ENCODE data around the gene CSF2. TPM values are rescaled to one million over a fixed set of nuclear protein-coding genes. Genes with fewer than 3 reads are reported as not detected.

Gene CSF2
- total RNA-seq, 4 donors from 2014 or later, result not detected

DNA sequence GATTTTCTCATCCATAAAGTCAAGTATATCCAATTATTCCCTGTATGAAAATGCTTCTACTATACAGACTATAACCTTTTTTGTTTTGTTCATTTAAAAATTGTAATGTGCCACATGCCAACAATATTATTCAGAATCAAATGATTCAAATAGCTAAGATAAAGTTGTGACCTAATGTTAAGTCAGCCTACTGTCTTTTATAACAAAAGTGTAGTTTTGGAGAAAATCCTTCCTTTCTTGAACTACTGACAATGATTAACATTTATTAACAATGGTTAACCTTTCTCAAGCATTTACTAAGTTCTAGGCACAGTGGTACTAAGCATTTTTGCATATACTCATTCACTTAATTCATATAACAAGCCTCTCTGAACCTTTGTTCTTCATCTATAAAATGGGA is 25.0 kb downstream of the CSF2 start:
- TF ChIP-seq, protein P1, sequence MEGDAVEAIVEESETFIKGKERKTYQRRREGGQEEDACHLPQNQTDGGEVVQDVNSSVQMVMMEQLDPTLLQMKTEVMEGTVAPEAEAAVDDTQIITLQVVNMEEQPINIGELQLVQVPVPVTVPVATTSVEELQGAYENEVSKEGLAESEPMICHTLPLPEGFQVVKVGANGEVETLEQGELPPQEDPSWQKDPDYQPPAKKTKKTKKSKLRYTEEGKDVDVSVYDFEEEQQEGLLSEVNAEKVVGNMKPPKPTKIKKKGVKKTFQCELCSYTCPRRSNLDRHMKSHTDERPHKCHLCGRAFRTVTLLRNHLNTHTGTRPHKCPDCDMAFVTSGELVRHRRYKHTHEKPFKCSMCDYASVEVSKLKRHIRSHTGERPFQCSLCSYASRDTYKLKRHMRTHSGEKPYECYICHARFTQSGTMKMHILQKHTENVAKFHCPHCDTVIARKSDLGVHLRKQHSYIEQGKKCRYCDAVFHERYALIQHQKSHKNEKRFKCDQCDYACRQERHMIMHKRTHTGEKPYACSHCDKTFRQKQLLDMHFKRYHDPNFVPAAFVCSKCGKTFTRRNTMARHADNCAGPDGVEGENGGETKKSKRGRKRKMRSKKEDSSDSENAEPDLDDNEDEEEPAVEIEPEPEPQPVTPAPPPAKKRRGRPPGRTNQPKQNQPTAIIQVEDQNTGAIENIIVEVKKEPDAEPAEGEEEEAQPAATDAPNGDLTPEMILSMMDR (IDR thresholded peaks at IDR 0.05), result no peak
- no peak for TF ChIP-seq POLR2A (IDR thresholded peaks at IDR 0.05)
- no peaks in the 10 kb centered on the region for H3K36me3 ChIP-seq
- intact Hi-C loops (cut with DNase I), result no loop called here
- no peak for DNase-seq
- H3K4me3 ChIP-seq, result no peak overlapping the region
- H3K27me3 ChIP-seq, result peaks cover 0 to 8% (median 0%) of the 10 kb centered on the region in 4 donors
- H3K4me1 ChIP-seq, result peaks cover 13 to 27% (median 23%) of the 10 kb centered on the region in 3 donors
- H3K9me3 ChIP-seq, result no peaks in the 10 kb centered on the region
- no peak overlapping the region for H3K27ac ChIP-seq

DNA sequence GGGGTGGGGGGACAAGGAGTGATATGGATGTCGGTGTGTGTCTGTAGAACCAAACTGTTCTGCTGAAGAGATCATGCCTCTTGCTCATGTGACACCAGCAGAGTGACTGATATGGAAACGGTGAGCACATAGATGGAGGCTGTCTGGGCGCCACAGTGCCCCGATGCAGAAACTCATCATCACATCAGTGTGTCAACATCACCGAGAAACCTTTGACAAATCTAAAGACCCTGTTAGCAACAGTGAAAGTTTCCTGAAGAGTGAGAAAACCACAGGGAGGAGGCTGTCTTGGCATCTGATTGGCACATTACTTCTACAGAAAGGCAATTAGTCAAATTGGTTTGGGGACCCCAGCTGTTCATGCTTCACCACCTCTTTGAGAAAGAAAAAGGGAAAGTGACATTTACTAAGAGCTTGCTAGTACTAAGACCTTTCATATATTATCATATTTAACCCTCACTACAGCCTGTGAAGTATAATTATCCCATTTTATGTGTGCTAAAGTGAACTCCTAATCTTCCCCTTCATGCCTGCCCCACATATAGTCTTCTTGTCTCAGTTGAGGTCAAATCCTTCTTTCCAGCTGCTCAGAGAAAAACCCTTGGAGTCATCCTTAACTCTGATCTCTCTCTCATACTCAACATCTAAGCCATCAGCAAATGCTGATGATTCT is 25.6 kb downstream of the CSF2 start:
- Histone ChIP-seq H3K27ac (no peak overlapping the region), H3K4me3 (no peak overlapping the region), H3K4me1 (peaks cover 13 to 29% (median 26%) of the 10 kb centered on the region in 3 donors), H3K36me3 (no peaks in the 10 kb centered on the region), H3K9me3 (no peaks in the 10 kb centered on the region), H3K27me3 (peaks cover 0 to 4% (median 0%) of the 10 kb centered on the region in 4 donors)
- 68% methylated on average over 5 of the region's 5 CpGs for WGBS, 2 donors
- intact Hi-C loops (cut with DNase I), result no loop called here
- TF ChIP-seq, protein P1 (IDR thresholded peaks at IDR 0.05), result no peak
- TF ChIP-seq POLR2A (IDR thresholded peaks at IDR 0.05), result no peak
- DNase-seq, result no peak

DNA sequence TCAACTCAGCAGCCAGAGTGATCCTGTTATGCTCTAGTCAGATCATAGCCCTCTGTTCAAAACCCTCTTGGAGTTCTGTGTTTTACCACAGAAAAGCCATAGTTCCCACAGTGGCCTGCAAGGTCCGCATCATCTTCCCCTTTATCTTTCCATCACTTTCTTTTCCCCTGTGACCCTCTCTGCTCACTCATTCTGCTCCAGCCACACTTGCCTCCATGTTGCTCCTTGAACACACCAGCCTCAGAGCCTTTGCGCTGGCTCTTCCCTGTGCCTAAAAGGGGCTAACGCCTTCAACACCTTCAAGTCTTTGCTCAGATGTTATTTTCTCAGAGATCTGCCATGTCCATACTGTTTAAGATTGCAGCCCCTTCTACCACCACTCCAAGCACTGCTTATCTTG is 26.3 kb downstream of the CSF2 start:
- intact Hi-C loops (cut with DNase I), result no loop called here

DNA sequence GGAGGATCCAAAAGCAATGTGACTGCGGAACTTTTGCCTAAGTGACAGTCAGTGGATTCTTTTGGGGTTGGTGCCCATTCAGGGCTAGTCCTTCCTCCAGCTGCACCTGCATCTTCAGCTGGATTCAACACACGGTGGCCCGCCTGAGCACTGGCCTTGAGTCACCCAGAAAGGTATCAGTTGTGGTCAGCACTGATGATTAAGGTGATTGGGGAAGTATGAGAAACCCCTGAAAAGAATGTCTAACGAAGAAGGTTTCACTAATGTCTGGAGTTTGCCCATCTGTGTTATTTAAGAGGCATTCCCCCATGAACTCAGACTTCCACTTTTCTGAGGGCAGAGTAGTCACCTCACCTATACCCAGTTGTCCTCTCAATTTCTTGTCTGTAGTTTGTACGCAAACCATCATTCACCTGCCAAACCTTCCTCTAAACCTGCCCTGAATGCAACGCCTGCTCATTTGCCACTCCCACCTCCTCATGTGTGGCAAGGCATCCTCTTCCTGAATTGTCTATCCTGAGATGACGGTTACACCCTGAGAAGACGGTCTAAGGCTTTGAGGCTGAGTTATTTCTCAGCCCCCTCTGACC is 27.2 kb downstream of the CSF2 start:
- no peaks in the 10 kb centered on the region for H3K9me3 ChIP-seq
- TF ChIP-seq, protein P1 (IDR thresholded peaks at IDR 0.05), result no peak
- no peak for TF ChIP-seq POLR2A (IDR thresholded peaks at IDR 0.05)
- peaks cover 7 to 18% (median 13%) of the 10 kb centered on the region in 3 donors for H3K4me1 ChIP-seq
- no peak overlapping the region for H3K4me3 ChIP-seq
- H3K27ac ChIP-seq, result peak overlapping the region in 1 of 4 donors; percentile 28
- intact Hi-C loops (cut with DNase I), result no loop called here
- H3K27me3 ChIP-seq, result no peaks in the 10 kb centered on the region
- DNase-seq, result no peak
- no peaks in the 10 kb centered on the region for H3K36me3 ChIP-seq
- WGBS, 2 donors, result 58 to 74% methylated on average over 6 to 8 of the region's 8 CpGs

More for the DNA sequence above, 26.3 kb downstream of the CSF2 start:
- no peak for DNase-seq
- 84 to 85% methylated on average over 3 of the region's 3 CpGs for WGBS, 2 donors
- Histone ChIP-seq H3K4me3 (no peak overlapping the region), H3K27me3 (no peaks in the 10 kb centered on the region), H3K4me1 (peaks cover 7 to 24% (median 19%) of the 10 kb centered on the region in 3 donors), H3K36me3 (no peaks in the 10 kb centered on the region), H3K27ac (no peak overlapping the region), H3K9me3 (no peaks in the 10 kb centered on the region)
- TF ChIP-seq POLR2A (IDR thresholded peaks at IDR 0.05), result no peak
- TF ChIP-seq, protein P1 (IDR thresholded peaks at IDR 0.05), result no peak

DNA sequence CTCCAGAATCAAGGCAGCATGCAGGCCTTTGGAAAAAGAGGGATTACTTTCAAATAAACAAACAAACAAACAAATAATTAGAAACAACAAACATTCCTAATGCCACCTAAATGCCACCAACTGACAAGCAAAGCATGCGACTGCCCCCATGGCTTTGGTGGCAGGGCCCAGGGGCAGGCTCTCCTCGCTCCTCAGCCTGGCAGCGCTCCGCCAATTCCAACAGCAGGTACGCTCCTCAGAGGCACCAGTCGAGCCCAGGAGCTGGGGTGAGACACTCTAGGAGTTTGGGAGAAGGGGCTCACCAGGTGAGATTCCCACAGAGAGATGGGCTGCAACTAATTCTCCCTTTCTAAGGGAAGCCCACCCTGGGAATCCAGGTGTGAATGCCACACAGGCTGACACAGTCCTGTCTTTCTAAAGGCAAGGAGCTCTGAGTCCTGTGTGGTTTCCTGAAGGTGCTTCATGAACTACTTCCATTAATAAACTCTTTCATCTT is 27.8 kb downstream of the CSF2 start:
- no peaks in the 10 kb centered on the region for H3K9me3 ChIP-seq

More for the DNA sequence above, 27.8 kb downstream of the CSF2 start:
- no peak overlapping the region for H3K4me3 ChIP-seq
- H3K27ac ChIP-seq, result peak overlapping the region in 1 of 4 donors; percentile 28
- no peaks in the 10 kb centered on the region for H3K27me3 ChIP-seq
- H3K36me3 ChIP-seq, result no peaks in the 10 kb centered on the region
- peaks cover 7 to 18% (median 13%) of the 10 kb centered on the region in 3 donors for H3K4me1 ChIP-seq
- WGBS, 2 donors, result 90 to 100% methylated on average over 6 of the region's 6 CpGs
- intact Hi-C loops (cut with DNase I), result no loop called here
- DNase-seq, result no peak
- no peak for TF ChIP-seq POLR2A (IDR thresholded peaks at IDR 0.05)
- TF ChIP-seq, protein P1 (IDR thresholded peaks at IDR 0.05), result no peak

Data from esophagus squamous epithelium (tissue), 5 donors.